GM18499 (cell line): ENCODE measurements around the gene ELMO3.

Experiments
- ATAC-seq: cut with Tn5 transposase; IDR thresholded peaks from one replicate; pipeline ENCODE4 v1.9.1; 2021; ENCODE audit warnings: moderate number of reproducible peaks; ENCODE audit not compliant: insufficient read depth, unreplicated experiment

ELMO3 gene

GRCh38 chr16:67163999-67164558, 34.9 kb upstream of the ELMO3 start:
- no peak for ATAC-seq

- no peak for ATAC-seq
These were observed 34.3 kb upstream of the ELMO3 start, which contains the start of gene HSF4 for GRCh38 chr16:67164599-67165061. HSF4 (plus strand) TSS chr16:67164745; CDS start chr16:67164812, 67 bp downstream.

GRCh38 chr16:67165121-67166078, 33.5 kb upstream of the ELMO3 start:
- no peak for ATAC-seq

- ATAC-seq: no peak
These were observed 32.8 kb upstream of the ELMO3 start for GRCh38 chr16:67166110-67166547.

DNA sequence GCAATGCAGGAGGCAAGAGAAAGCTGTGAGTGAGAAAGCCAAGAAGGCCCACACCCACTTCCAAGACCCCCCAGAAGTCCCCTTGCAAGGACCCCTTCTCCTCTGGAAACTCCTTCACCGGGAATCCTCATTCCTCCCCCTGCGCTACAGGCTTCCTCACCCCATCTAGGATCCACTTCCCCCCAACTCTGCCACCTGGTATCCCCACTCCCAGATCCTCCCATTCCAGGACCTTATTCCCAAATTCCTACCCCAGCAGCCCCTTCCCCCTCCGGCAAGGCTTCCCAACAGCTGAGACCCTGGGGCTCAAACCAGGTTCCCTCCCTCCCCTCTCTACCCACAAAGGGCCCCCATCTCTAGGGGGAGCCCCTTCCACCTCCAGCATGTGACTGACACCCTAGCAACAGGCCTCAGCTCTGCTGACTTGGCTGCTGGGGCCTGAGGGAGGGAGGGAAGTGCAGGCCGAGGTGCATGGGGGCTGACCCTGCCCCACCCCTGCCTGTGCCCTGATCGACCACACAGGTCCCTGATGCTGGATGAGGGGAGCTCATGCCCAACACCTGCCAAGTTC, 32.2 kb upstream of the ELMO3 start:
- ATAC-seq: no peak

DNA sequence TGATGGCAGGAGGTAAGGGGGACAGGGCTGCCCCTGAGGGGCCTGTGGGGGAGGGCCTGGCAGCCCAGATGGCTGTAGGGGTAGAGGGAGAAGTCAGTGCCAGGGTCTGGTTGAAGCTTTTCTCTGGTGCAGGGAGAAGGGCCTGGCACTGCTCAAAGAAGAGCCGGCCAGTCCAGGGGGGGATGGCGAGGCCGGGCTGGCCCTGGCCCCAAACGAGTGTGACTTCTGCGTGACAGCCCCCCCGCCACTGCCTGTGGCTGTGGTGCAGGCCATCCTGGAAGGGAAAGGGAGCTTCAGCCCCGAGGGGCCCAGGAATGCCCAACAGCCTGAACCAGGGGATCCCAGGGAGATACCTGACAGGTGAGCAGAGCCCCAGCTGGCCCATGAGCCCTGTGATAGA, 31.3 kb upstream of the ELMO3 start:
- no peak for ATAC-seq

GRCh38 chr16:67169011-67169451, 29.9 kb upstream of the ELMO3 start:
- ATAC-seq: no peak

- no peak for ATAC-seq
These were observed 29.2 kb upstream of the ELMO3 start for GRCh38 chr16:67169642-67170167.

GRCh38 chr16:67170168-67170948, 28.6 kb upstream of the ELMO3 start, which contains the start of gene NOL3:
NOL3 (plus strand) TSS chr16:67170538.
- no peak for ATAC-seq

- no peak for ATAC-seq
These were observed 27.8 kb upstream of the ELMO3 start for GRCh38 chr16:67170949-67171649.

DNA sequence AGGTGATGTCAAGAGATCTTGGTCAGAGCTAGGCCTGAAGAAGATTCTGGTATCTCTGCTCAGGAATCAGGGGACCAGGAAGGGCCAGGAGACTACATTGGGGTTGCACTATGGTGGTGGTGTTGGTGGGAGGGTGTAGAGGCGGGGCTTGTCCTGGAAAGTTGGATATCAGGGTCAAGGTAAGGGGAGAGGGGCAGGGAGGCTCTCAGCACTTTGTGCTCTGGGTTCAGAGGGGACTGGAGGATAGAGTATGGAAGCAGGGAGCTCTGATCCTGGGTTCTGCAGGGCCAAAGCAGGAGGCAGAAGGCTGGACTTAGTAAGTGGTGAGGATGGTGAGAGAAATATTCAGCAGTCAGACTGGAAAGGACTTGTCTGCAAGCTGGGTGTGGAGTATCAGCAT, 25.6 kb upstream of the ELMO3 start:
- ATAC-seq: no peak

GRCh38 chr16:67173808-67174705, 24.9 kb upstream of the ELMO3 start:
- no peak for ATAC-seq

DNA sequence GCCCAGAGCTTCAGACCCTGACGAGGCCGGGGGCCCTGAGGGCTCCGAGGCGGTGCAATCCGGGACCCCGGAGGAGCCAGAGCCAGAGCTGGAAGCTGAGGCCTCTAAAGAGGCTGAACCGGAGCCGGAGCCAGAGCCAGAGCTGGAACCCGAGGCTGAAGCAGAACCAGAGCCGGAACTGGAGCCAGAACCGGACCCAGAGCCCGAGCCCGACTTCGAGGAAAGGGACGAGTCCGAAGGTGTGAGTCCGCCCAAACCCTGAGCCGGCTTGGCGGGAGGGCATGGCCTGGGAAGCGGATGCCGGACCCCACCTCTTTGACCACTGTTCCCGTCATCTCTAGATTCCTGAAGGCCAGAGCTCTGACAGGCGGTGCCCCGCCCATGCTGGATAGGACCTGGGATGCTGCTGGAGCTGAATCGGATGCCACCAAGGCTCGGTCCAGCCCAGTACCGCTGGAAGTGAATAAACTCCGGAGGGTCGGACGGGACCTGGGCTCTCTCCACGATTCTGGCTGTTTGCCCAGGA, 24.2 kb upstream of the ELMO3 start:
- ATAC-seq: no peak

DNA sequence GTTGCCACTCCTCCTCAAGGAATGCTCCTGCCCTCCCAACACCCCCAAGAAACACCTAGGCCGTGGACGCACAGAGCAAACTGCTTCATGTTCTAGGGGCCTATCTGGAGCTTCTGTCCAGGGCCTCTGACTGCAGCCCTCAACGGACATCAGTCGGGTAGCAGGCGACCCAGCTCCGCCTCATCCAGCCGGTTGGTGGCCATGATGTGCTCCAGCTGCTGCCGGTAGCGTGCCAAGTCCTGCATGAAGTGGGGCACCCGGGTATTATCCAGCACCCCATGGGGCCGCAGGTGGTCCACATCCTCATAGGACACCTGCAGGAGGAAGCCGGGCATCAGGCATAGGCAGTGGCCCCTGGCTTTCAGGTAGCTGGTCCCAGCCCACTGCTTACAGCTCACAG, 22.3 kb upstream of the ELMO3 start:
- ATAC-seq: no peak

DNA sequence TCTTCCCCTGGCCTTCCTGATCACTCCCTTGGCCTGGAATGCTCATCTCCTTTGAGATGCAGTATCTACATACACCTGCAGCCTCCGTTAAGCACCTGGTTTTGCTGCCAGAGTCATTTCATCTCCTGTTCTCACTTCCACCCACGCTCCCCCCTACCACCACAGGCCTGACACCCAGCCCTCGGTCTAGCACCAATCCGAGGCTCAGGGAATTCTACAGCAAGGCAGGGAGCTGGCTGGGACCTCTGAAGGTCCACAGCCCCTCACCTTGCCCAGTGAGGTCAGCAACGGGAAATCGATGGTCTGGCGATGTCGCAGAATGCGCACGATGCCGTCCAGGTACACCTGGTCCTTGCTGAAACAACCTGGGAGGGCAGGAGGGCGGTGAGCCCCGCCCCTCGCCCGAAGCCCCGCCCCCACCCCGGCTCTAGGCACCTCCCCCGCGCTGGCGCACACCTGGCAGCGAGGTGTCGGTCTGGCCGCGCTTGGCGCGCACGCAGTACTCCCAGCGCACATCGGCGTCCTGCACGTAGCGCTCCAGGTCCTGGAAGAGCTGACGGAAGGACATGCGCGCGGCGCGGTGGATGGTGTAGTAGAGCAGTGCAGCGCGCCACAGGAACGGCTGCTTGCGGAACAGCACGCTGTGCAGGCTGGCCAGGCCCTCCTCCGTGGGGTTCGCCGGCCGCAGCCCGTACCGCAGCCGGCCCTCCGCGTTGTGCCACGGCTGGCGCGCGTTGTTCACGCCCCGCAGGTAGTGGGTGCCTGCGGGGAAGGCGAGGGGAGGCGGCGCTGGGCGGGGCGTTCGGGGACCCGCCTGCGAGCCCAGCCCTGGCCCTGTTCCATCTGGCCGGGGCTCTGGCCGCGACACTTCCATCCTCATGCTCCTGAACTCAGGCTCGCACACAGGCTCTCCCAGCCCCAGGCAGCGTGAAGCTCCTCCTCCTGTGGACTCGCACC, 20.9 kb upstream of the ELMO3 start:
- no peak for ATAC-seq

GRCh38 chr16:67179421-67180080, 19.4 kb upstream of the ELMO3 start:
- ATAC-seq: no peak

- no peak for ATAC-seq
These were observed 18.8 kb upstream of the ELMO3 start for GRCh38 chr16:67180166-67180565.
